Measurements from ENCODE around the gene NRG2.

The NRG2 gene

GRCh38 chr5:139961435-139962157 lies 81.5 kb downstream of the NRG2 start:
- DNase-seq (ENCODE audit: low read depth), result peak; percentile 72
- H3K4me3 ChIP-seq (ENCODE audit: low read depth, low read length), result no peak overlapping the region
- TF ChIP-seq, protein P1, sequence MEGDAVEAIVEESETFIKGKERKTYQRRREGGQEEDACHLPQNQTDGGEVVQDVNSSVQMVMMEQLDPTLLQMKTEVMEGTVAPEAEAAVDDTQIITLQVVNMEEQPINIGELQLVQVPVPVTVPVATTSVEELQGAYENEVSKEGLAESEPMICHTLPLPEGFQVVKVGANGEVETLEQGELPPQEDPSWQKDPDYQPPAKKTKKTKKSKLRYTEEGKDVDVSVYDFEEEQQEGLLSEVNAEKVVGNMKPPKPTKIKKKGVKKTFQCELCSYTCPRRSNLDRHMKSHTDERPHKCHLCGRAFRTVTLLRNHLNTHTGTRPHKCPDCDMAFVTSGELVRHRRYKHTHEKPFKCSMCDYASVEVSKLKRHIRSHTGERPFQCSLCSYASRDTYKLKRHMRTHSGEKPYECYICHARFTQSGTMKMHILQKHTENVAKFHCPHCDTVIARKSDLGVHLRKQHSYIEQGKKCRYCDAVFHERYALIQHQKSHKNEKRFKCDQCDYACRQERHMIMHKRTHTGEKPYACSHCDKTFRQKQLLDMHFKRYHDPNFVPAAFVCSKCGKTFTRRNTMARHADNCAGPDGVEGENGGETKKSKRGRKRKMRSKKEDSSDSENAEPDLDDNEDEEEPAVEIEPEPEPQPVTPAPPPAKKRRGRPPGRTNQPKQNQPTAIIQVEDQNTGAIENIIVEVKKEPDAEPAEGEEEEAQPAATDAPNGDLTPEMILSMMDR (IDR thresholded peaks at IDR 0.05; ENCODE audit: insufficient read depth, low read depth, low read length, missing control alignments), result no peak

GRCh38 chr5:139960723-139961383 lies 82.2 kb downstream of the NRG2 start:
- DNase-seq (ENCODE audit: low read depth), result peak; percentile 73
- no peak overlapping the region for H3K4me3 ChIP-seq (ENCODE audit: low read depth, low read length)
- TF ChIP-seq, protein P1 (IDR thresholded peaks at IDR 0.05; ENCODE audit: insufficient read depth, low read depth, low read length, missing control alignments), result peak; percentile 0

DNA sequence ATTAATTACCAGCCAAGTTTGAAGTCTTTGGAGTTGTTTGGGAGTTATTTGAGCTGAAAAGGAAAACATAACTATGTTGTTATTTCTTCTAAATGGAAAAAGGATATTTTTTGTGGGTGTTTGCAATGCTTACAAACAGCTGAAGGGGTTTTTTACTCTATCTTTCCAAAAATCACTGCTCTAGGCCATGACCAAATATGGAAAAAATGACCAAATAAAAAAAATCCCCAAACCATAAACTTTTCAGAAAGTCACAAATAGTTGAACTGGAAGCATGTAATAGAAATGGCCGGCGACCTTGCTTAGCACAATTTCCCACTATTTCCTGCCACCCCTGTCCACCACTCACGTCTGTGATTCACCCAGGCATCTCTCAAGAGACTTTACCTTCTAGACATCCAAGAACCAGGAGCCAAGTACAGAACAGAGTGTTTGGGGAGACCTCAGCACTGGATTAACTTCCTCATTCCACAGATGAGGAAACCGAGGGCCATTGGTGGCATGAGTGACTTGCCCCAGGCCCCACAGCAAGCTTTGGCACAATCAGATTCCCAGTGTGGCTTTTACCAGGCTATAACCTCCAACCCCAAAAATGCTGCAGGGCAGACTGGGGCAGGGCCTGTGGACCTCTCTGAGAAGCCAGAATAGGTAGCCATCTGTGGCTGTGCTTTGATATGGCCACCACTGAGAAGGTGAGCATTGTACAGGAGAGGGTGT lies 84.5 kb downstream of the NRG2 start:
- TF ChIP-seq, protein P1 (IDR thresholded peaks at IDR 0.05; ENCODE audit: insufficient read depth, low read depth, low read length, missing control alignments), result no peak
- H3K4me3 ChIP-seq (ENCODE audit: low read depth, low read length), result no peak overlapping the region
- DNase-seq (ENCODE audit: low read depth), result no peak

DNA sequence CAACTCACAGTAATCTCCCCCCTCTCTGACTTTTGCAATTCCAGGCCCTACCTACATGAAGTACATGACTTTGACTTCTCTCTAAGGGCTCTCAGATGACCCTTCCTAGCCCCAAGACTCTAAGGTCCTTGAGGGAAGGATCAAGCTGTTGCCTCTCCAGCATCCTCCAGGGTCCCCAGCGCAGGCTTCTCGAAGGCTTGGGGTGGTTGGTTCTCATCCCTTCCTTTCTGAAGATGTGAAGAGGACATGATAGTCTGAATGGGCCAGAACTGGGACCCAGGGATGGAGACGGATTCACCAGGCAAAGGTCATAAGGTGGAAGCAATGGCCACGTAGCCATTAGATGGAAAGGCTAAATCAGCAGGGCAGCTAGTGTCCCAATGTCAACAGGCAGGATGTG lies 86.8 kb downstream of the NRG2 start:
- no peak for DNase-seq (ENCODE audit: low read depth)
- TF ChIP-seq, protein P1 (IDR thresholded peaks at IDR 0.05; ENCODE audit: insufficient read depth, low read depth, low read length, missing control alignments), result no peak

DNA sequence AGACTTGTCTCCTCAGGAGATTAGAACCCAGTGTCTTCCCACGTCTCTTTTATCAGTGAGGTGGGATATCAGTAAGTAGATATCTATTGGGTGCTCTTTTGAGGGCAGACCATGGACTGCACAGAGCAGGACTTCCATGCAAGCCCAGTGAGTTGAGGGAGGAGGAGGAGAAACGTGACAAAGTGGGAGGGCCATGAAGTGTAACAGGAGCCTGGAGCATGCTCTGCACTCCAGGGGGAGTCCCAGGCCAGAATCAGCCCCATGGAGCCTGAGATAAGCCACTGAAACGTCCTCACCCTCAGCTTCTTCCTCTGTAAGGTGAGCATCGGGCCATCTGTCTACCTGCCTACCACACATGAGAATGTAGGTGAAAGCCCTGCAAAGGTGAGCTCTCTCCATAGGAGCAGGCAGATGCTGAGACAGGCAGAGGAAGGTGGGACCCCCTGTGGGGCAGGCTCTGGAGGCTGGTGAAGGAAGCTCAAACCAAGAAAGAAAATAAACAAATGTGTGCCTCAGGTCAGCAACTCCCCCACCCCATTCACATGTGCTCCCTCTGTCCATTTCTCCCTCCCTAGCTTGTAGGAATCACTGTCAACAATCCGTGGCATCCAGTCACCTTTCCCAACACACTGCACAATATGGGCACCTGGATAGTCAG lies 87.4 kb downstream of the NRG2 start:
- no peak overlapping the region for H3K4me3 ChIP-seq (ENCODE audit: low read depth, low read length)
- TF ChIP-seq, protein P1 (IDR thresholded peaks at IDR 0.05; ENCODE audit: insufficient read depth, low read depth, low read length, missing control alignments), result no peak
- peak; percentile 44 for DNase-seq (ENCODE audit: low read depth)

More for the DNA sequence above, 86.8 kb downstream of the NRG2 start:
- H3K4me3 ChIP-seq (ENCODE audit: low read depth, low read length), result no peak overlapping the region

GRCh38 chr5:139955053-139955605 lies 88.0 kb downstream of the NRG2 start:
- H3K4me3 ChIP-seq (ENCODE audit: low read depth, low read length), result no peak overlapping the region
- peak; percentile 71 for DNase-seq (ENCODE audit: low read depth)
- TF ChIP-seq, protein P1 (IDR thresholded peaks at IDR 0.05; ENCODE audit: insufficient read depth, low read depth, low read length, missing control alignments), result no peak

Data from GM12865 (cell line).